ENCODE results near the gene ZC3H12A. TPM values are rescaled to one million over a fixed set of nuclear protein-coding genes. Genes with fewer than 3 reads are reported as not detected.
A peak's percentile ranks its signal among the peaks of the same experiment; 100 is the strongest.

ZC3H12A gene
- total and polyA plus RNA-seq, 10 of the 15 experiments (the other 5 are each of a cell fraction or from before 2014, with no cell fraction given), result 0.35 to 30.2 (median 13.8) TPM

DNA sequence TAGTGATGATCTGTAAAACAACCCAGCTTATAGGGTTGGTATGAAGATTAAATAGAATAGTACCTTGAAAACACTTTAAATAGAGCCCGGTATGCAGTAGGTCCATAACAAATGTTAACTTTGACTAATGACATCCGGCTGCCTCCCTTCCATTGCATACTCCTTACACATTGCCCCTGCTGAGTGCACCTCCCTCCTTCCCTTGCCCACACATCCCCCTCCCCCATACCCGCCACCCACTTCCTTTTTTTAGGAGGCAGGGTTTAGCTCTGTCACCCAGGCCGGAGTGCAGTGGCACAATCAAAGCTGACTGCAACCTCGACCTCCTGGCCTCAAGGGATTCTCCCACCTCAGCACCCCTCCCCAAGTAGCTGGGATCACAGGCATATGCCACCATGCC, 24.4 kb upstream of the ZC3H12A start:
- ChIA-PET CTCF (interaction anchor here (0.6 to 3.0 kb wide), 9 partner anchors 8 to 234 kb away, joined by 3 to 32 read pairs (median 4); no protein-coding TSS in a partner anchor), POLR2A (no interaction called here), SMC1A (ENCODE audit: uncharacterized antibody, unreplicated experiment) (interaction anchor here (0.7 to 3.6 kb wide), 5 partner anchors 14 to 232 kb away, joined by 3 to 26 read pairs (median 3); partner anchors contain the start of gene SNIP1), RAD21 (ENCODE audit: unreplicated experiment) (interaction anchor here (1.4 to 15.1 kb wide), 2 partner anchors 38 to 232 kb away, joined by 3 to 166 read pairs; no protein-coding TSS in a partner anchor)
- Histone ChIP-seq H3K4me3 (no peak overlapping the region), H3K27ac (ENCODE audit: control insufficient read depth, insufficient read depth) (no peak overlapping the region), H3K9ac (ENCODE audit: control insufficient read depth, insufficient read depth, low read length) (no peak overlapping the region), H3K36me3 (ENCODE audit: control insufficient read depth in 2 of 2, insufficient read depth in 2 of 2, low read length in 1 of 2) (no peaks in the 10 kb centered on the region), H3K4me1 (ENCODE audit: control insufficient read depth, insufficient read depth, low read length) (no peaks in the 10 kb centered on the region), H3K9me3 (replicated peaks; ENCODE audit: control insufficient read depth, insufficient read depth, low read length) (no peaks in the 10 kb centered on the region), H3K79me2 (ENCODE audit: control insufficient read depth, insufficient read depth, low read length) (no peaks in the 10 kb centered on the region), H2AFZ (ENCODE audit: control insufficient read depth, low read depth, low read length) (no peak overlapping the region; the same call in 1 of the 2 replicates), H3K27me3 (replicated peaks in 1 of 2; ENCODE audit: control insufficient read depth in 2 of 2, insufficient read depth in 2 of 2, low read length in 1 of 2) (no peaks in the 10 kb centered on the region), H3K4me2 (ENCODE audit: control insufficient read depth, insufficient read depth) (no peak overlapping the region), H4K20me1 (ENCODE audit: control insufficient read depth, insufficient read depth) (no peaks in the 10 kb centered on the region)
- ATAC-seq (peak; percentile 51), DNase-seq (ENCODE audit: low read depth, low spot score) (no peak), FAIRE-seq (no peak)
- intact Hi-C loops (cut with micrococcal nuclease; ENCODE audit: unreplicated experiment) (no loop called here), in situ Hi-C loops (cut with MboI) (no loop called here)
- 10% methylated on average over 5 of the region's 5 CpGs for WGBS (ENCODE audit: insufficient coverage, insufficient replicate concordance, low lambda C conversion rate, missing lambda C conversion rate)
- TF ChIP-seq SIN3A (IDR thresholded peaks at IDR 0.05; ENCODE audit: low read depth, low read length) (no peak), SPI1 (IDR thresholded peaks at IDR 0.05; ENCODE audit: borderline replicate concordance, insufficient read depth, low read depth, low read length) (peak; percentile 53; the same call in 1 of the 2 replicates)
- no TSS peak for BruUV-seq (replicated peaks)

DNA sequence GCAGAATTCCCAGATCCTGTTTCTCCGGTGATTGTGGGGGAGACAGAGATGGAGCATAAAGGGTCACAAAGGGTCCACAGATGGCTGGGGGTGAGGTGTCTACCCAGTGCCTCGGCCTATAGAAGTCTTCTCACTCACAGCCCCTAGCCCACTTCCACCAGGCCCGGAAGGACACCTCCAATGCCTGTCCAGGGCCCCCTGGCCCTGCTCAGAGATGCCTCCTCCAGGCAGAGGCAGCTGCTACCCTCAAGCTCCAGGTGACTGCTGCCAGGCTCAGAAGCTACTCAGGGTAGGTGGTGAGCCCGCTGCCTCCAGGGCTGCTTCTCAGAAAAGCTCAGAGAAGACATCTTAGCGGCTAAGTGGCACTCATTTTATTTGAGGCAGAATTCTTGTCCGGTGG, 22.0 kb upstream of the ZC3H12A start:
- H3K79me2 ChIP-seq (ENCODE audit: control insufficient read depth, insufficient read depth, low read length), result no peaks in the 10 kb centered on the region
- CTCF ChIA-PET, result interaction anchor here (0.6 to 9.4 kb wide), 4 partner anchors 24 to 748 kb away, joined by 3 to 289 read pairs (median 39); partner anchors contain the start of gene ZC3H12A
- in situ Hi-C loops (cut with MboI) (no loop called here), intact Hi-C loops (cut with micrococcal nuclease; ENCODE audit: unreplicated experiment) (no loop called here)
- no peak for TF ChIP-seq ZNF384 (IDR thresholded peaks at IDR 0.05; ENCODE audit: borderline replicate concordance, low read depth, low read length)
- TF ChIP-seq HDAC2 (IDR thresholded peaks at IDR 0.05), result no peak
- TF ChIP-seq ASH2L (IDR thresholded peaks at IDR 0.05; ENCODE audit: borderline replicate concordance, low read depth), result no peak
- H4K20me1 ChIP-seq (ENCODE audit: control insufficient read depth, insufficient read depth), result no peaks in the 10 kb centered on the region
- no peak overlapping the region for H3K4me3 ChIP-seq
- H3K27me3 ChIP-seq (replicated peaks in 1 of 2; ENCODE audit: control insufficient read depth in 2 of 2, insufficient read depth in 2 of 2, low read length in 1 of 2), result no peaks in the 10 kb centered on the region
- no peaks in the 10 kb centered on the region for H3K36me3 ChIP-seq (ENCODE audit: control insufficient read depth in 2 of 2, insufficient read depth in 2 of 2, low read length in 1 of 2)
- H3K4me2 ChIP-seq (ENCODE audit: control insufficient read depth, insufficient read depth), result no peak overlapping the region
- H3K27ac ChIP-seq (ENCODE audit: control insufficient read depth, insufficient read depth), result no peak overlapping the region
- SMC1A ChIA-PET (ENCODE audit: uncharacterized antibody, unreplicated experiment), result interaction anchor here (0.7 to 9.5 kb wide), 3 partner anchors 22 to 34 kb away, joined by 3 to 128 read pairs (median 3); partner anchors contain the start of gene ZC3H12A
- POLR2A ChIA-PET, result no interaction called here
- ATAC-seq (no peak), FAIRE-seq (no peak), DNase-seq (ENCODE audit: low read depth, low spot score) (no peak)
- no peak overlapping the region for H2AFZ ChIP-seq (ENCODE audit: control insufficient read depth, low read depth, low read length)
- BruUV-seq (replicated peaks), result no TSS peak
- RAD21 ChIA-PET (ENCODE audit: unreplicated experiment), result interaction anchor here (15.1 kb wide), 1 partner anchor 36 kb away, joined by 166 read pairs; no protein-coding TSS in a partner anchor
- H3K4me1 ChIP-seq (ENCODE audit: control insufficient read depth, insufficient read depth, low read length), result no peaks in the 10 kb centered on the region
- H3K9ac ChIP-seq (ENCODE audit: control insufficient read depth, insufficient read depth, low read length), result no peak overlapping the region
- no peaks in the 10 kb centered on the region for H3K9me3 ChIP-seq (replicated peaks; ENCODE audit: control insufficient read depth, insufficient read depth, low read length)
- WGBS (ENCODE audit: insufficient coverage, insufficient replicate concordance, low lambda C conversion rate, missing lambda C conversion rate), result 66% methylated on average over 6 of the region's 6 CpGs

Measured in GM12878 (cell line).